OCI-LY3 (cell line): ENCODE measurements around the gene NEK10.

ENCODE experiments used
- H2AFZ ChIP-seq: fragments of 200-600, 300-600 bp; shearing (Covaris generic); 2 replicates; pipeline ENCODE4 v1.6.0; 2014; ENCODE audit warnings: antibody characterized with exemption, low read depth, low read length
- H3K27ac ChIP-seq: fragments of 200-600, 300-600 bp; sonication (generic); 2 replicates; pipeline ENCODE4 v1.5.1; 2014; ENCODE audit warnings: mild to moderate bottlenecking, low read length, moderate library complexity, mixed read lengths
- H3K27me3 ChIP-seq: fragments of 200-600, 300-600 bp; sonication (generic); 2 replicates; pipeline ENCODE4 v1.6.1; 2014; ENCODE audit warnings: low read depth, low read length, mixed read lengths
- H3K36me3 ChIP-seq: fragments of 200-600, 300-600 bp; sonication (generic); replicated peaks from 2 replicates; pipeline ENCODE3; 2014; ENCODE audit warnings: low read depth, low read length, mixed read lengths
- H3K4me1 ChIP-seq: fragments of 300-600, 200-600 bp; sonication (generic); 2 replicates; pipeline ENCODE4 v1.6.1; 2014; ENCODE audit warnings: low read length, mixed read lengths
- H3K4me2 ChIP-seq: fragments of 200-600, 300-600 bp; sonication (generic); 2 replicates; pipeline ENCODE4 v1.6.1; 2014; ENCODE audit warnings: low read length, mixed read lengths
- H3K4me3 ChIP-seq: fragments of 300-600, 200-600 bp; sonication (generic); 2 replicates; pipeline ENCODE4 v1.5.1; 2014; ENCODE audit warnings: antibody characterized with exemption, mild to moderate bottlenecking, low read length, moderate library complexity
- H3K79me2 ChIP-seq: fragments of 300-600, 200-600 bp; shearing (Covaris generic); 2 replicates; pipeline ENCODE4 v1.6.1; 2014; ENCODE audit warnings: mild to moderate bottlenecking, low read length, mixed read lengths
- H3K9ac ChIP-seq: fragments of 300-600, 200-600 bp; shearing (Covaris generic); 2 replicates; pipeline ENCODE4 v1.6.0; 2014; ENCODE audit warnings: mild to moderate bottlenecking, low read length, moderate library complexity
- H3K9me3 ChIP-seq: fragments of 200-600, 300-600 bp; shearing (Covaris generic); 2 replicates; pipeline ENCODE4 v1.6.1; 2014; ENCODE audit warnings: low read length, mixed read lengths; ENCODE audit not compliant: insufficient read depth
- H4K20me1 ChIP-seq: fragments of 200-600, 300-600 bp; sonication (generic); 2 replicates; pipeline ENCODE4 v1.6.1; 2016; ENCODE audit warnings: low read length, mixed read lengths; ENCODE audit not compliant: insufficient read depth
- EZH2phosphoT487 ChIP-seq: fragments of 200-600 bp; shearing (Covaris generic); IDR thresholded peaks from 2 replicates; pipeline ENCODE4 v1.6.1; 2018; ENCODE audit warnings: antibody characterized with exemption, mixed run types, low read depth
- TF ChIP-seq, protein P1 (sequence below): fragments of 200-600, 300-600 bp; sonication (generic); IDR thresholded peaks from 2 replicates; pipeline ENCODE4 v1.5.1; 2014; ENCODE audit warnings: antibody characterized with exemption, low read length, low read depth

NEK10 gene

DNA sequence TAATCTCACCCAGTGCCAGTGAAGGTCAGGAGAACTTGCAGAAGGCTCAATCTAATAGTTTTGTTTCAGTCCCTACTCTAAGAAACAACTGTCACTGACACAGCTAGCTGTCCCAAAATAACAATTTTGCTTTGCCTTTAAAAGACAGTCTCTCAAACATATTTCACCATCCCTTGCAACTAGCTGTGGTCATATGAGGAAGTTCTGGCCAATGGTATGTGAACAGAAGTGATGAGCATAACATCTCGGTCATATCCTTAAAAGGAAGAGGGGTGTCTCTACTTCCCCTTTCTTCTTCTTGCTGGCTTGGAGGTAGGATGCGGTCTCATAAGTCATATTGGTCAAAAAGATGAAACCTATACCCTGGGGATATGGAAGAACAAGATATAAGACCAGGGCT, 198.1 kb downstream of the NEK10 start:
- TF ChIP-seq, protein P1, sequence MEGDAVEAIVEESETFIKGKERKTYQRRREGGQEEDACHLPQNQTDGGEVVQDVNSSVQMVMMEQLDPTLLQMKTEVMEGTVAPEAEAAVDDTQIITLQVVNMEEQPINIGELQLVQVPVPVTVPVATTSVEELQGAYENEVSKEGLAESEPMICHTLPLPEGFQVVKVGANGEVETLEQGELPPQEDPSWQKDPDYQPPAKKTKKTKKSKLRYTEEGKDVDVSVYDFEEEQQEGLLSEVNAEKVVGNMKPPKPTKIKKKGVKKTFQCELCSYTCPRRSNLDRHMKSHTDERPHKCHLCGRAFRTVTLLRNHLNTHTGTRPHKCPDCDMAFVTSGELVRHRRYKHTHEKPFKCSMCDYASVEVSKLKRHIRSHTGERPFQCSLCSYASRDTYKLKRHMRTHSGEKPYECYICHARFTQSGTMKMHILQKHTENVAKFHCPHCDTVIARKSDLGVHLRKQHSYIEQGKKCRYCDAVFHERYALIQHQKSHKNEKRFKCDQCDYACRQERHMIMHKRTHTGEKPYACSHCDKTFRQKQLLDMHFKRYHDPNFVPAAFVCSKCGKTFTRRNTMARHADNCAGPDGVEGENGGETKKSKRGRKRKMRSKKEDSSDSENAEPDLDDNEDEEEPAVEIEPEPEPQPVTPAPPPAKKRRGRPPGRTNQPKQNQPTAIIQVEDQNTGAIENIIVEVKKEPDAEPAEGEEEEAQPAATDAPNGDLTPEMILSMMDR, result no peak
- no peak for TF ChIP-seq EZH2phosphoT487
- Histone ChIP-seq H3K9me3 (no peaks in the 10 kb centered on the region), H3K36me3 (peaks cover 4% of the 10 kb centered on the region), H2AFZ (peak overlapping the region; percentile 82), H3K9ac (peak overlapping the region; percentile 0; the same call in 1 of the 2 replicates), H3K27me3 (no peaks in the 10 kb centered on the region), H3K4me2 (peak overlapping the region; percentile 29), H3K4me3 (peak overlapping the region; percentile 21; the same call in 1 of the 2 replicates), H3K27ac (peak overlapping the region; percentile 28), H4K20me1 (no peaks in the 10 kb centered on the region), H3K4me1 (peaks cover 13% of the 10 kb centered on the region), H3K79me2 (no peaks in the 10 kb centered on the region)

DNA sequence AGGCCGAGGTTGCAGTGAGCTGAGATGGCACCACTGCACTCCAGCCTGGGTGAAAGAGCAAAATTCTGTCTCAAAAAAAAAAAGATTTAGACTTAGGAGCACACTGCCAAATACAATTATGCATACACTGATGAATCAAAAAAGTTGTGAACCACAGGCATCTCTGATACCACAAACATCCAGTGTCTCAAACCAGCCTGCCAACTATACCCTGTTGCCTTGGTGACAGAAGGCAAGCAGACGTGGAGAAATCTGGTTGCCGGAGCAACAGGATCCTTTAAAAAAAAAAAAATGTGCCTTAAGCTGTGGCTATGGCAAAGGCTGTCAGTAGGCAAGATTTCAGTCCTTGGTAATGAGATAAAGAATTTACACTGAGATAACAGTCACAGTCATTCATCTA, 202.3 kb downstream of the NEK10 start:
- Histone ChIP-seq H3K27ac (no peak overlapping the region), H3K27me3 (no peaks in the 10 kb centered on the region), H3K4me3 (no peak overlapping the region), H3K9ac (no peak overlapping the region), H3K9me3 (no peaks in the 10 kb centered on the region), H4K20me1 (no peaks in the 10 kb centered on the region), H2AFZ (no peak overlapping the region), H3K4me2 (no peak overlapping the region), H3K4me1 (peaks cover 13% of the 10 kb centered on the region), H3K36me3 (peaks cover 4% of the 10 kb centered on the region), H3K79me2 (no peaks in the 10 kb centered on the region)
- TF ChIP-seq EZH2phosphoT487, result no peak
- TF ChIP-seq, protein P1, result no peak

DNA sequence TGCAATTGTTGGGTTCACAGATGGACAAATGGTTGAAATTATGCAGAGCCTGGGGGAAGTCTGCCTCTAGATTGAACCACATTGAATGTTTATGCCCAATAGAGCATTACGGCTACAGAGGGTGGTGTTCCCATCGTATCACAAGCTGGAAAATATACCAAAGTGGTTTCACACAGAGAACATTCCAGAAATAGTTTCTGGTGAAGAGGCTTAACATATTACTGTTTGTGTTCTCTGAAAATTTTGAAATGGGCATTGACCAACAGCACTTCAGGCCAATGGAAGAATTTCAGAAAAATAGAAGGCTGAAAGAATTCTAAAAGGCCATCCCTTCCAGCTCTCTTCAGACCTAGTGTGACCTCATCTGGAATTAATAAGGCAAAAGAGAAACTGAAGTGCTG, 203.9 kb downstream of the NEK10 start:
- Histone ChIP-seq H3K9ac (no peak overlapping the region), H3K4me1 (no peaks in the 10 kb centered on the region), H2AFZ (no peak overlapping the region), H3K9me3 (no peaks in the 10 kb centered on the region), H3K27me3 (no peaks in the 10 kb centered on the region), H4K20me1 (no peaks in the 10 kb centered on the region), H3K27ac (no peak overlapping the region), H3K79me2 (no peaks in the 10 kb centered on the region), H3K36me3 (no peaks in the 10 kb centered on the region), H3K4me3 (no peak overlapping the region), H3K4me2 (no peak overlapping the region)
- TF ChIP-seq, protein P1, result no peak
- TF ChIP-seq EZH2phosphoT487, result no peak

DNA sequence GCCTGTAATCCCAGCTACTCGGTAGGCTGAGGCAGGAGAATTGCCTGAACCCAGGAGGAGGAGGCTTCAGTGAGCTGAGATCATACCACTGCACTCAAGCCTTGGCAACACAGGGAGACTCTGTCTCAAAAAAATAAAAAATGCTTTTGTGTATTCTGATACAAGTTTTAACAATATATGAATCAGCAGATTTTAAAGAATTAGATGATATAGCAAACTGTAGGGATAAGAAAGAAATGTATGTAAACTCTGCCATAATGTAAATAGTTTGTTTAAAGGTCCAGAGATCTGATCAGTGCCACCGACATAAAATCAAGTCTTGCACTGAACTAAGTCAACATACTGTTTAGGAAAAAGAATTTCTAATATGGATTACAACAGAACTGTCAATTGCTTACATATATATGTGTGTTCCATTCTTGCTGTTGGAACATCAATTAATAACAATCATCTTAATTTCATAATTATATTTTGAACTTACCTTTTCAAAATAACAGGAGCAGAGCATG, 208.3 kb downstream of the NEK10 start:
- H2AFZ ChIP-seq, result no peak overlapping the region
- H3K4me3 ChIP-seq, result no peak overlapping the region
- no peaks in the 10 kb centered on the region for H3K79me2 ChIP-seq
- H3K27ac ChIP-seq, result no peak overlapping the region
- H3K4me2 ChIP-seq, result no peak overlapping the region
- TF ChIP-seq, protein P1, result no peak
- no peak for TF ChIP-seq EZH2phosphoT487
- H3K27me3 ChIP-seq, result no peaks in the 10 kb centered on the region
- no peaks in the 10 kb centered on the region for H3K4me1 ChIP-seq
- H4K20me1 ChIP-seq, result no peaks in the 10 kb centered on the region
- H3K9me3 ChIP-seq, result no peaks in the 10 kb centered on the region
- no peaks in the 10 kb centered on the region for H3K36me3 ChIP-seq
- no peak overlapping the region for H3K9ac ChIP-seq
